Body of pancreas (tissue), 4 donors: ENCODE measurements around the gene RPUSD1.

Source experiments
- POLR2A ChIP-seq, 3 donors: fragments of 450-650 bp; IDR thresholded peaks; one replicate each; pipeline ENCODE4 v1.6.1; 2016; ENCODE audit warnings: antibody characterized with exemption in 3 of 3, mild to moderate bottlenecking in 2 of 3
- TF ChIP-seq, protein P1 (sequence below), 7 experiments: fragments of 450-650 bp in 4 of 7; fragments of 200-600 bp in 3 of 7; sonication (generic) in 3 of 7; IDR thresholded peaks; one replicate each; pipeline ENCODE4 v1.5.1; 2016 to 2019; ENCODE audit warnings: antibody characterized with exemption in 7 of 7

DNA sequence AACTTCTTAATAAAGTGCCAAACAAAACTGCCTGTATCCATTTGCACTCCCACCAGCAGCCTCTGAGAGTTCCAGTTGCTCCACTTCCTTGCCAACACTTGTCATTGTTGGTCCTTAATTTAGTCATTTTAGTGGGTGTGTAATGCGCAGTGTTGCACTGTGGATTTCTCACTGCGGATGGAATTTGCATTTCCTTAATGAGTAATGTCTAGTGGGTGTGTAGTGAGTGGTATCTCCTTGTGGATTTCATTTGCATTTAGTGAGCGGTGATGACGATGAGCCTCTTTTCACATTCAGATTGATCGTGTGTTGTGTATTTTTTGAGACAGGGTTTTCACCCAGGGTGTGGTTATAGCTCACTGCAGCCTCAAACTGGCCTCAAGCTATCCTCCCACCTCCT is 31.8 kb downstream of the RPUSD1 start:
- TF ChIP-seq, protein P1, sequence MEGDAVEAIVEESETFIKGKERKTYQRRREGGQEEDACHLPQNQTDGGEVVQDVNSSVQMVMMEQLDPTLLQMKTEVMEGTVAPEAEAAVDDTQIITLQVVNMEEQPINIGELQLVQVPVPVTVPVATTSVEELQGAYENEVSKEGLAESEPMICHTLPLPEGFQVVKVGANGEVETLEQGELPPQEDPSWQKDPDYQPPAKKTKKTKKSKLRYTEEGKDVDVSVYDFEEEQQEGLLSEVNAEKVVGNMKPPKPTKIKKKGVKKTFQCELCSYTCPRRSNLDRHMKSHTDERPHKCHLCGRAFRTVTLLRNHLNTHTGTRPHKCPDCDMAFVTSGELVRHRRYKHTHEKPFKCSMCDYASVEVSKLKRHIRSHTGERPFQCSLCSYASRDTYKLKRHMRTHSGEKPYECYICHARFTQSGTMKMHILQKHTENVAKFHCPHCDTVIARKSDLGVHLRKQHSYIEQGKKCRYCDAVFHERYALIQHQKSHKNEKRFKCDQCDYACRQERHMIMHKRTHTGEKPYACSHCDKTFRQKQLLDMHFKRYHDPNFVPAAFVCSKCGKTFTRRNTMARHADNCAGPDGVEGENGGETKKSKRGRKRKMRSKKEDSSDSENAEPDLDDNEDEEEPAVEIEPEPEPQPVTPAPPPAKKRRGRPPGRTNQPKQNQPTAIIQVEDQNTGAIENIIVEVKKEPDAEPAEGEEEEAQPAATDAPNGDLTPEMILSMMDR (IDR thresholded peaks at IDR 0.05): no peak
- no peak for TF ChIP-seq POLR2A (IDR thresholded peaks at IDR 0.05)
